BJ (cell line): ENCODE measurements around the gene KCNJ6. TPM values are rescaled to one million over a fixed set of nuclear protein-coding genes. Genes with fewer than 3 reads are reported as not detected.

ENCODE experiments used
- CTCF ChIA-PET: fragments of 350-600 bp; formaldehyde crosslinking; extraction: SDS; loops from one replicate; lab custom pipeline; 2021; ENCODE audit warnings: antibody characterized with exemption, inconsistent platforms; lab: Yijun Ruan, JAX
- POLR2A ChIA-PET: fragments of 300-600 bp; sonication (Branson Sonifier 250); formaldehyde crosslinking; extraction: SDS; loops from one replicate; lab custom pipeline; 2021; ENCODE audit warnings: antibody characterized with exemption; lab: Charles Lee
- DNase-seq: peaks from one replicate; pipeline ENCODE4 v3.0.0-alpha.2; 2011; ENCODE audit warnings: low read depth
- H3K27me3 ChIP-seq: 2 replicates; pipeline ENCODE4 v1.6.0; 2011; ENCODE audit warnings: low read length; ENCODE audit not compliant: control insufficient read depth, insufficient read depth
- H3K36me3 ChIP-seq: 2 replicates; pipeline ENCODE4 v1.5.1; 2011; ENCODE audit warnings: low read length; ENCODE audit not compliant: control insufficient read depth, insufficient read depth
- H3K4me3 ChIP-seq: 2 replicates; pipeline ENCODE4 v1.5.1; 2011; ENCODE audit warnings: low read depth, mild to moderate bottlenecking, control low read depth, low read length
- CTCF ChIP-seq: IDR thresholded peaks from 2 replicates; pipeline ENCODE4 v1.5.1; 2011; ENCODE audit warnings: low read depth, mild to moderate bottlenecking, control low read depth, inconsistent platforms, low read length, moderate library complexity; ENCODE audit not compliant: insufficient read depth
- polyA plus RNA-seq: library from polyadenylated mRNA; depleted of rRNA; stranded (reverse); fragments of >200 nt; gene quantifications from 2 replicates; pipeline ENCODE4 v1.2.3, GENCODE V29; 2011

Gene KCNJ6
- polyA plus RNA-seq, 1 experiment = 0.01 TPM

GRCh38 chr21:37865156-37865555 is 51.1 kb downstream of the KCNJ6 start:
- H3K36me3 ChIP-seq = no peaks in the 10 kb centered on the region
- no peaks in the 10 kb centered on the region for H3K27me3 ChIP-seq
- ChIA-PET CTCF (interaction anchor here (0.6 to 0.9 kb wide), 2 partner anchors 15 to 177 kb away, joined by 3 read pairs; no protein-coding TSS in a partner anchor), POLR2A (no interaction called here)
- TF ChIP-seq CTCF = no peak
- no peak for DNase-seq
- H3K4me3 ChIP-seq = no peak overlapping the region

- H3K27me3 ChIP-seq = no peaks in the 10 kb centered on the region
- no peak for DNase-seq
- CTCF ChIA-PET = interaction anchor here (0.6 to 1.6 kb wide), 4 partner anchors 216 to 715 kb away, joined by 3 read pairs; no protein-coding TSS in a partner anchor
- no peak for TF ChIP-seq CTCF
- POLR2A ChIA-PET = no interaction called here
- H3K36me3 ChIP-seq = no peaks in the 10 kb centered on the region
- no peak overlapping the region for H3K4me3 ChIP-seq
Measured at GRCh38 chr21:37863842-37864241, 52.4 kb downstream of the KCNJ6 start.

- H3K27me3 ChIP-seq = no peaks in the 10 kb centered on the region
- CTCF ChIA-PET = interaction anchor here (1.1 kb wide), 1 partner anchor 104 kb away, joined by 3 read pairs; no protein-coding TSS in a partner anchor
- no peak for DNase-seq
- POLR2A ChIA-PET = no interaction called here
- H3K4me3 ChIP-seq = no peak overlapping the region
- TF ChIP-seq CTCF = no peak
- no peaks in the 10 kb centered on the region for H3K36me3 ChIP-seq
Measured at GRCh38 chr21:37862536-37862935, 53.7 kb downstream of the KCNJ6 start.

GRCh38 chr21:37861561-37861960 is 54.7 kb downstream of the KCNJ6 start:
- H3K36me3 ChIP-seq = no peaks in the 10 kb centered on the region
- CTCF ChIA-PET = interaction anchor here (0.6 kb wide), 1 partner anchor 1064 kb away, joined by 3 read pairs; no protein-coding TSS in a partner anchor
- POLR2A ChIA-PET = no interaction called here
- no peak overlapping the region for H3K4me3 ChIP-seq
- no peak for DNase-seq
- TF ChIP-seq CTCF = no peak
- no peaks in the 10 kb centered on the region for H3K27me3 ChIP-seq

- no peaks in the 10 kb centered on the region for H3K36me3 ChIP-seq
- TF ChIP-seq CTCF = no peak
Measured at GRCh38 chr21:37860416-37860815, 55.8 kb downstream of the KCNJ6 start.

More at GRCh38 chr21:37860416-37860815, 55.8 kb downstream of the KCNJ6 start:
- DNase-seq = no peak
- H3K4me3 ChIP-seq = no peak overlapping the region
- CTCF ChIA-PET = interaction anchor here (1.3 to 1.5 kb wide), 3 partner anchors 9 to 102 kb away, joined by 4 to 7 read pairs (median 6); no protein-coding TSS in a partner anchor
- H3K27me3 ChIP-seq = no peaks in the 10 kb centered on the region
- POLR2A ChIA-PET = no interaction called here
